Peyer's patch (tissue), 4 donors: ENCODE data around the gene CDK6.

Experiments
- CTCF ChIP-seq, 6 experiments: fragments of 450-650 bp in 4 of 6; fragments of 200-600 bp in 2 of 6; sonication (generic) in 1 of 6; IDR thresholded peaks; one replicate each; pipeline ENCODE4 v1.5.1; 2017 to 2019; ENCODE audit warnings: antibody characterized with exemption in 6 of 6, mild to moderate bottlenecking in 3 of 6, moderate library complexity in 1 of 6
- POLR2A ChIP-seq, 2 donors: fragments of 450-650 bp; IDR thresholded peaks; one replicate each; pipeline ENCODE4 v1.5.1; 2017; ENCODE audit warnings: antibody characterized with exemption in 2 of 2, mild to moderate bottlenecking in 2 of 2, moderate library complexity in 2 of 2

GRCh38 chr7:92850516-92850915, 14.1 kb upstream of the CDK6 start:
- TF ChIP-seq CTCF (IDR thresholded peaks at IDR 0.05) (no peak), POLR2A (IDR thresholded peaks at IDR 0.05) (no peak)
